Ovary (tissue), 3 donors: ENCODE data around the gene NHS.

Source experiments
- CTCF ChIP-seq, 3 donors: fragments of 450-650 bp in 2 of 3; fragments of 200-600 bp in 1 of 3; IDR thresholded peaks; one replicate each; pipeline versions ENCODE4 v1.5.1 to v1.8.0; 2016 to 2022; ENCODE audit warnings: antibody characterized with exemption in 3 of 3, mild to moderate bottlenecking in 1 of 3
- POLR2A ChIP-seq: fragments of 450-650 bp; IDR thresholded peaks from one replicate; pipeline ENCODE4 v1.6.1; 2017; ENCODE audit warnings: antibody characterized with exemption, mild to moderate bottlenecking, moderate library complexity
- donor health status: DM: no; HTN: no; CAD: no.

GRCh38 chrX:17448188-17448587 lies 73.2 kb downstream of the NHS start:
- no peak for TF ChIP-seq CTCF (IDR thresholded peaks at IDR 0.05)
- no peak for TF ChIP-seq POLR2A
